ENCODE measurements around the gene NIPBL.
"Not testable (repeated sequence)": the region's sequence is repeated elsewhere in the genome, so short reads cannot be mapped to it uniquely, and the experiment has no call there.

The NIPBL gene

GRCh38 chr5:36950586-36951457 is 74.3 kb downstream of the NIPBL start:
- DNase-seq: no peak

- no peak for DNase-seq
Measured at GRCh38 chr5:36953043-36953442, 76.5 kb downstream of the NIPBL start.

- DNase-seq: no peak
Measured at GRCh38 chr5:36957953-36958537, 81.5 kb downstream of the NIPBL start.

GRCh38 chr5:36958612-36959011 is 82.0 kb downstream of the NIPBL start:
- no peak for DNase-seq

GRCh38 chr5:36965179-36965578 is 88.6 kb downstream of the NIPBL start:
- no peak for DNase-seq

GRCh38 chr5:36969700-36970395 is 93.3 kb downstream of the NIPBL start:
- DNase-seq: no peak

GRCh38 chr5:36978196-36978595 is 101.6 kb downstream of the NIPBL start:
- DNase-seq: no peak

GRCh38 chr5:36982146-36982545 is 105.6 kb downstream of the NIPBL start:
- DNase-seq: no peak

- DNase-seq: no peak
Measured at GRCh38 chr5:36985387-36985786, 108.8 kb downstream of the NIPBL start.

GRCh38 chr5:36988396-36988795 is 111.8 kb downstream of the NIPBL start:
- no peak for DNase-seq

GRCh38 chr5:36998578-36998977 is 122.0 kb downstream of the NIPBL start:
- DNase-seq: no peak

GRCh38 chr5:37002176-37002751 is 125.7 kb downstream of the NIPBL start:
- no peak for DNase-seq

GRCh38 chr5:37005252-37005651 is 128.7 kb downstream of the NIPBL start:
- no peak for DNase-seq

GRCh38 chr5:37005946-37006540 is 129.5 kb downstream of the NIPBL start:
- peak; percentile 12 for DNase-seq

- DNase-seq: not testable (repeated sequence)
Measured at GRCh38 chr5:37013181-37013580, 136.6 kb downstream of the NIPBL start.

- DNase-seq: no peak
Measured at GRCh38 chr5:37014321-37014720, 137.8 kb downstream of the NIPBL start.

GRCh38 chr5:37015795-37016666 is 139.5 kb downstream of the NIPBL start:
- DNase-seq: no peak

GRCh38 chr5:37028910-37029309 is 152.3 kb downstream of the NIPBL start:
- no peak for DNase-seq

GRCh38 chr5:37029436-37029835 is 152.9 kb downstream of the NIPBL start:
- no peak for DNase-seq

- DNase-seq: no peak
Measured at GRCh38 chr5:37034955-37035354, 158.4 kb downstream of the NIPBL start.

- no peak for DNase-seq
Measured at GRCh38 chr5:37037840-37038239, 161.3 kb downstream of the NIPBL start.

- DNase-seq: no peak
Measured at GRCh38 chr5:37039824-37040223, 163.3 kb downstream of the NIPBL start.

Data from CD4-positive, alpha-beta T cell treated with Interleukin-12 subunit alpha and Interleukin-12 subunit beta, for 1 hour (primary cell).